Testis (tissue), 3 donors: ENCODE measurements around the gene ATAD3B. TPM values are rescaled to one million over a fixed set of nuclear protein-coding genes. Genes with fewer than 3 reads are reported as not detected.
"Not testable (repeated sequence)": the region's sequence is repeated elsewhere in the genome, so short reads cannot be mapped to it uniquely, and the experiment has no call there.

Experiments used
- DNase-seq: peaks from one replicate; pipeline ENCODE4 v3.0.0-alpha.2; 2019
- H3K27ac ChIP-seq, 2 donors: fragments of 200-600 bp; sonication (generic); one replicate each; pipeline ENCODE4 v1.5.1; 2019
- H3K27me3 ChIP-seq: fragments of 200-600 bp; sonication (generic); one replicate; pipeline ENCODE4 v1.5.1; 2019
- H3K36me3 ChIP-seq: fragments of 200-600 bp; sonication (generic); one replicate; pipeline ENCODE4 v1.5.1; 2017; ENCODE audit warnings: low read depth; ENCODE audit errors: missing control alignments
- H3K4me1 ChIP-seq: fragments of 200-600 bp; sonication (generic); one replicate; pipeline ENCODE4 v1.5.1; 2019
- H3K4me3 ChIP-seq, 2 donors: fragments of 200-600 bp; sonication (generic); one replicate each; pipeline ENCODE4 v1.5.1; 2017 to 2019
- H3K9me3 ChIP-seq: fragments of 200-600 bp; sonication (generic); one replicate; pipeline ENCODE4 v1.5.1; 2017
- CTCF ChIP-seq, 3 experiments: fragments of 450-650 bp in 2 of 3; fragments of 200-600 bp in 1 of 3; sonication (generic) in 1 of 3; IDR thresholded peaks; one replicate each; pipeline ENCODE4 v1.5.1; 2016 to 2019; ENCODE audit warnings: antibody characterized with exemption in 3 of 3, mild to moderate bottlenecking in 2 of 3, moderate library complexity in 1 of 3
- POLR2A ChIP-seq: fragments of 450-650 bp; IDR thresholded peaks from one replicate; pipeline ENCODE4 v1.6.1; 2017; ENCODE audit warnings: antibody characterized with exemption, mild to moderate bottlenecking, moderate library complexity
- WGBS, 2 donors: methylation state at CpG; one replicate each; pipeline ENCODE4 v1.1.5; 2018; 5-methylcytosine and 5-hydroxymethylcytosine counted together
- intact Hi-C: fragments of 100-400 bp; cut with DNase I; formaldehyde crosslinking; loops from one replicate; pipeline ENCODE4 v1.15.1; 2023; ENCODE audit warnings: low total_unique reads
- polyA plus RNA-seq: library from polyadenylated mRNA; stranded (reverse); fragments of 350-450 nt; fragmentation: Illumina TruSeq; extraction: RNeasy Lipid Tissue Mini Kit (QIAGEN cat#74804); gene quantifications from one replicate; pipeline ENCODE4 v1.2.3, GENCODE V29; 2014; ENCODE audit warnings: low read depth, low replicate concordance; ENCODE audit not compliant: insufficient read depth
- total RNA-seq, 2 donors: library from RNA; depleted of rRNA; stranded (reverse); fragments of >200 nt; gene quantifications; one replicate each; pipeline ENCODE4 v1.2.3, GENCODE V29; 2016

ATAD3B gene
- total and polyA plus RNA-seq, 3 donors from 2014 or later: 19.1 to 55.6 (median 46.3) TPM

DNA sequence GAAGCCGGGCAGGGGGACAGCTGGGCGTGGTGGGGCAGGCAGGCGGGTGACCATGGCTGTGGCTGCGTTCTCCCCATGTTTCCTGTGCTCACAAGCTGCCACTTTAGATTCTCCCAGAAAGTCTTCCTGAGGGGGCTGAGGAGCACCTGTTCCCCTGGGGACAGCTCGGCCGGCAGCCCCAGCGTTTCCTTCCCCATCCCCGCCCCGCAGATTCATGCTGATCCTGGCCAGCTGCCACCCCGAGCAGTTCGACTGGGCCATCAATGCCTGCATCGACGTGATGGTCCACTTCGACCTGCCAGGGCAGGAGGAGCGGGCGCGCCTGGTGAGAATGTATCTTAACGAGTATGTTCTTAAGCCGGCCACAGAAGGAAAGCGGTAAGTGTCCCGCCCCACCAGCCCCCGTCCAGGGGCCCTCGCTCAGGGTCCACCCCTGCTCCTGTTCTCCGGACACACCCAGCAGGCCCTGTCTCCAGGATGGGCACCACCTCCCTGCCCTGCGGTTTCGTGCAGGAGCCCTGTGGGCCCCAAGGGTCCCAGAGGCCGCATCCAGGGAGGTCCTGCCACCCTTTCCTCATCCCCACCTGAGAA, 10.9 kb upstream of the ATAD3B start:
- H3K36me3 ChIP-seq: no peaks in the 10 kb centered on the region
- H3K27ac ChIP-seq: no peak overlapping the region
- H3K4me3 ChIP-seq: no peak overlapping the region
- no peaks in the 10 kb centered on the region for H3K27me3 ChIP-seq
- peaks cover 3% of the 10 kb centered on the region for H3K4me1 ChIP-seq
- no peaks in the 10 kb centered on the region for H3K9me3 ChIP-seq
- TF ChIP-seq POLR2A: no peak
- no peak for TF ChIP-seq CTCF (IDR thresholded peaks at IDR 0.05)
- no peak for DNase-seq
- intact Hi-C loops: no loop called here
- WGBS, 2 donors: 83 to 89% methylated on average over 15 to 26 of the region's 27 CpGs

- Histone ChIP-seq H3K36me3 (no peaks in the 10 kb centered on the region), H3K4me1 (peaks cover 3% of the 10 kb centered on the region), H3K9me3 (no peaks in the 10 kb centered on the region), H3K4me3 (no peak overlapping the region), H3K27ac (no peak overlapping the region), H3K27me3 (no peaks in the 10 kb centered on the region)
- intact Hi-C loops: no loop called here
- TF ChIP-seq POLR2A (no peak), CTCF (IDR thresholded peaks at IDR 0.05) (no peak)
- DNase-seq: no peak
- 71 to 73% methylated on average over 15 to 18 of the region's 18 CpGs for WGBS, 2 donors
Measured at GRCh38 chr1:1461721-1462317, 9.7 kb upstream of the ATAD3B start.

DNA sequence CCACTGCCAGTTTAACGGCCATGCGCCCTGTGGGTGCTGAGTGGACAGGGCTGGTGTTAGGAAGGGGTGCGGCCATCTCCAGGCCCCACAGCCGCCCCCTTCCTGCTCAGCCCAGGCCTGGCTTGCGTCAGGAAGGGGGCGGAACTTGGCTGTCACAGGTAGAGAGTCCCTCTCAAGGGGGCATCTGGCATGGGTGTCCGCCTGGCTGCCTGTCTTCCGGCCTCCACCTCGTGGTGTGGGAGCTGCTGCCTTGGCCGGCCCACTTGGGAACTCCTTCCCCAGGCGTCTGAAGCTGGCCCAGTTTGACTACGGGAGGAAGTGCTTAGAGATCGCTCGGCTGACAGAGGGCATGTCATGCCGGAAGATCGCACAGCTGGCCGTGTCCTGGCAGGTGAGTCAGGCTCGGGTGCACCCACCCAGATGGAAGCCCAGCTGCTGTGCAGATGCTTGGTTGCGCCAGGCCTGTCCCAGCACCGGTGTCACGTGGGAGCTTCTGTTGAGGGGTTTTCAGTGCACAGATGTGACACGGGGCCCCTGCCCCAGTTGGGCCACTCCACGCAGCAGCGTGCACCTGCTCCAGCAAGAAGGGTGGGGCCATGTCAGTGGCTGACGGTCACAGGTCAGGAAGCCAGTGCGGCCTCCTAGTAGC, 9.1 kb upstream of the ATAD3B start:
- Histone ChIP-seq H3K36me3 (no peaks in the 10 kb centered on the region), H3K27ac (no peak overlapping the region), H3K27me3 (no peaks in the 10 kb centered on the region), H3K4me1 (peaks cover 3% of the 10 kb centered on the region), H3K4me3 (no peak overlapping the region), H3K9me3 (no peaks in the 10 kb centered on the region)
- TF ChIP-seq CTCF (IDR thresholded peaks at IDR 0.05): no peak
- TF ChIP-seq POLR2A: no peak
- 54 to 73% methylated on average over 8 to 26 of the region's 26 CpGs for WGBS, 2 donors
- intact Hi-C loops: no loop called here
- no peak for DNase-seq

- WGBS, 2 donors: 92% methylated on average over 7 of the region's 7 CpGs
- Histone ChIP-seq H3K9me3 (no peaks in the 10 kb centered on the region), H3K27ac (no peak overlapping the region), H3K27me3 (no peaks in the 10 kb centered on the region), H3K36me3 (no peaks in the 10 kb centered on the region), H3K4me1 (peaks cover 3% of the 10 kb centered on the region), H3K4me3 (no peak overlapping the region)
- DNase-seq: no peak
- no peak for TF ChIP-seq CTCF (IDR thresholded peaks at IDR 0.05)
- no peak for TF ChIP-seq POLR2A
- intact Hi-C loops: no loop called here
Measured at GRCh38 chr1:1463312-1463711, 8.3 kb upstream of the ATAD3B start.

GRCh38 chr1:1468196-1468985, 3.2 kb upstream of the ATAD3B start:
- H3K27me3 ChIP-seq, H3K36me3 ChIP-seq, intact Hi-C loops, H3K9me3 ChIP-seq, H3K4me3 ChIP-seq, H3K4me1 ChIP-seq, H3K27ac ChIP-seq, DNase-seq: not testable (repeated sequence)
- WGBS, 2 donors: 75 to 78% methylated on average over 4 to 44 of the region's 44 CpGs
